Inferior parietal cortex (tissue), 1 donor: ENCODE results near the gene MSL3B.
A peak's percentile ranks its signal among the peaks of the same experiment; 100 is the strongest.
"Not testable (repeated sequence)": the region's sequence is repeated elsewhere in the genome, so short reads cannot be mapped to it uniquely, and the experiment has no call there.

Source experiments
- DNase-seq: peaks from one replicate; pipeline ENCODE4 v3.0.0-alpha.2; 2016; ENCODE audit errors: extremely low spot score

MSL3B gene

GRCh38 chr2:233867993-233868532 lies at the start of gene MSL3B:
Gene MSL3B (minus strand): TSS chr2:233868386.
- no peak for DNase-seq

- no peak for DNase-seq
Observed at GRCh38 chr2:233917116-233917515, 48.9 kb upstream of the MSL3B start, which contains the start of gene TRPM8. Gene TRPM8 (plus strand): TSS chr2:233917373. CDS start chr2:233926538, 9,165 bp downstream.

- no peak for DNase-seq
Observed at GRCh38 chr2:233915128-233915527, 46.9 kb upstream of the MSL3B start.

GRCh38 chr2:233912691-233913423 lies 44.7 kb upstream of the MSL3B start:
- no peak for DNase-seq

- DNase-seq: no peak
Observed at GRCh38 chr2:233907627-233908026, 39.4 kb upstream of the MSL3B start.

- DNase-seq: no peak
Observed at GRCh38 chr2:233905945-233906344, 37.8 kb upstream of the MSL3B start.

GRCh38 chr2:233901884-233902283 lies 33.7 kb upstream of the MSL3B start:
- no peak for DNase-seq

GRCh38 chr2:233901367-233901766 lies 33.2 kb upstream of the MSL3B start:
- no peak for DNase-seq

- not testable (repeated sequence) for DNase-seq
Observed at GRCh38 chr2:233896253-233896652, 28.1 kb upstream of the MSL3B start.

- no peak for DNase-seq
Observed at GRCh38 chr2:233892793-233893192, 24.6 kb upstream of the MSL3B start.

- DNase-seq: no peak
Observed at GRCh38 chr2:233882353-233882752, 14.2 kb upstream of the MSL3B start.

GRCh38 chr2:233872125-233872524 lies 3.9 kb upstream of the MSL3B start:
- not testable (repeated sequence) for DNase-seq

- no peak for DNase-seq
Observed at GRCh38 chr2:233871432-233871831, 3.2 kb upstream of the MSL3B start.

- no peak for DNase-seq
Observed at GRCh38 chr2:233866479-233866878, 1.7 kb downstream of the MSL3B start.

- no peak for DNase-seq
Observed at GRCh38 chr2:233865838-233866237, 2.3 kb downstream of the MSL3B start.

GRCh38 chr2:233862261-233862768 lies 5.9 kb downstream of the MSL3B start:
- DNase-seq: no peak

- DNase-seq: no peak
Observed at GRCh38 chr2:233858331-233858730, 9.9 kb downstream of the MSL3B start.

- peak; percentile 24 for DNase-seq
Observed at GRCh38 chr2:233857511-233858141, 10.6 kb downstream of the MSL3B start.

- no peak for DNase-seq
Observed at GRCh38 chr2:233856184-233856583, 12.0 kb downstream of the MSL3B start.

- DNase-seq: no peak
Observed at GRCh38 chr2:233855345-233855744, 12.8 kb downstream of the MSL3B start.

GRCh38 chr2:233854241-233854981 lies 13.8 kb downstream of the MSL3B start, which contains the start of gene HJURP:
Gene HJURP (minus strand): TSS chr2:233854535. CDS start chr2:233854500, 35 bp downstream.
- DNase-seq: peak; percentile 97

GRCh38 chr2:233853883-233854240 lies 14.3 kb downstream of the MSL3B start:
- no peak for DNase-seq
